Stomach (tissue), 4 donors: ENCODE data around the gene SRP19.

Source experiments
- EP300 ChIP-seq: sonication (generic); formaldehyde crosslinking; IDR thresholded peaks from one replicate; pipeline ENCODE4 v1.6.1; 2017; ENCODE audit warnings: antibody characterized with exemption
- TF ChIP-seq, protein P1 (sequence below), 7 experiments: fragments of 450-650 bp in 4 of 7; fragments of 200-600 bp in 3 of 7; sonication (generic) in 3 of 7; IDR thresholded peaks; one replicate each; pipeline ENCODE4 v1.5.1; 2016 to 2019; ENCODE audit warnings: antibody characterized with exemption in 7 of 7, control low read depth in 2 of 7, mild to moderate bottlenecking in 1 of 7

DNA sequence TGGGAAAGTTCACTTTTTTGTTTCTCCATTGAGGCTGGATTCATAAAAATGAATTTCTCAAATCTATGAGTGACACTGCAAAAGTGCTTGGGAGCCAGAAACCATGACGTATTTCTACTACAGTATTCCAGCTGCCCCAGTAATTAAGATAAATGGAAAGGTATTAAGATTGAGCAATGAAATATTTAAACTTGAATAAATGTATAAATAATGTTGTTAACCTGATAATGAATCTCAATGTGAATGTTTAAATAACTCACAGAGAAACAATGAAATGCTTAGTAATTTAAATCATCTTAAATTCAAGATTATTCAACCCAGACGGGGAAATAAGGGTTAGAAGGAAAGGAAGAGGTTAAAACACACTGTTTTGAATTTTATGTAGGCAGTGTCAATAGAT is 11.2 kb upstream of the SRP19 start:
- TF ChIP-seq, protein P1, sequence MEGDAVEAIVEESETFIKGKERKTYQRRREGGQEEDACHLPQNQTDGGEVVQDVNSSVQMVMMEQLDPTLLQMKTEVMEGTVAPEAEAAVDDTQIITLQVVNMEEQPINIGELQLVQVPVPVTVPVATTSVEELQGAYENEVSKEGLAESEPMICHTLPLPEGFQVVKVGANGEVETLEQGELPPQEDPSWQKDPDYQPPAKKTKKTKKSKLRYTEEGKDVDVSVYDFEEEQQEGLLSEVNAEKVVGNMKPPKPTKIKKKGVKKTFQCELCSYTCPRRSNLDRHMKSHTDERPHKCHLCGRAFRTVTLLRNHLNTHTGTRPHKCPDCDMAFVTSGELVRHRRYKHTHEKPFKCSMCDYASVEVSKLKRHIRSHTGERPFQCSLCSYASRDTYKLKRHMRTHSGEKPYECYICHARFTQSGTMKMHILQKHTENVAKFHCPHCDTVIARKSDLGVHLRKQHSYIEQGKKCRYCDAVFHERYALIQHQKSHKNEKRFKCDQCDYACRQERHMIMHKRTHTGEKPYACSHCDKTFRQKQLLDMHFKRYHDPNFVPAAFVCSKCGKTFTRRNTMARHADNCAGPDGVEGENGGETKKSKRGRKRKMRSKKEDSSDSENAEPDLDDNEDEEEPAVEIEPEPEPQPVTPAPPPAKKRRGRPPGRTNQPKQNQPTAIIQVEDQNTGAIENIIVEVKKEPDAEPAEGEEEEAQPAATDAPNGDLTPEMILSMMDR (IDR thresholded peaks at IDR 0.05) = no peak
- no peak for TF ChIP-seq EP300
